Dedifferentiated amniotic fluid mesenchymal stem cell (primary cell): ENCODE measurements around the gene SPDEF.

Source experiments
- DNase-seq: peaks from one replicate; pipeline ENCODE4 v3.0.0-alpha.2; 2016; ENCODE audit errors: extremely low spot score

SPDEF gene

GRCh38 chr6:34514593-34515472, 41.3 kb downstream of the SPDEF start:
- DNase-seq: no peak

- no peak for DNase-seq
Measured at GRCh38 chr6:34514112-34514511, 42.0 kb downstream of the SPDEF start.

- no peak for DNase-seq
Measured at GRCh38 chr6:34513646-34514045, 42.5 kb downstream of the SPDEF start.

- DNase-seq: no peak
Measured at GRCh38 chr6:34512738-34513115, 43.4 kb downstream of the SPDEF start.

GRCh38 chr6:34511915-34512737, 44.0 kb downstream of the SPDEF start:
- no peak for DNase-seq

- no peak for DNase-seq
Measured at GRCh38 chr6:34511214-34511914, 44.8 kb downstream of the SPDEF start.

GRCh38 chr6:34510299-34510698, 45.8 kb downstream of the SPDEF start:
- DNase-seq: no peak

- no peak for DNase-seq
Measured at GRCh38 chr6:34509782-34510181, 46.3 kb downstream of the SPDEF start.

GRCh38 chr6:34508425-34508824, 47.7 kb downstream of the SPDEF start:
- DNase-seq: no peak

- DNase-seq: no peak
Measured at GRCh38 chr6:34506718-34507117, 49.4 kb downstream of the SPDEF start.

GRCh38 chr6:34497411-34497810, 58.7 kb downstream of the SPDEF start:
- no peak for DNase-seq

GRCh38 chr6:34496103-34496685, 59.9 kb downstream of the SPDEF start:
- DNase-seq: no peak

GRCh38 chr6:34494973-34495372, 61.2 kb downstream of the SPDEF start:
- DNase-seq: no peak

- DNase-seq: no peak
Measured at GRCh38 chr6:34493344-34493743, 62.8 kb downstream of the SPDEF start.

- DNase-seq: no peak
Measured at GRCh38 chr6:34491091-34491430, 65.1 kb downstream of the SPDEF start.

GRCh38 chr6:34490390-34491090, 65.6 kb downstream of the SPDEF start:
- DNase-seq: no peak

- no peak for DNase-seq
Measured at GRCh38 chr6:34489207-34489805, 66.8 kb downstream of the SPDEF start.
